Fibroblast of lung (primary cell): ENCODE results near the gene FCGR1A. TPM values are rescaled to one million over a fixed set of nuclear protein-coding genes. Genes with fewer than 3 reads are reported as not detected.
"Not testable (repeated sequence)": the region's sequence is repeated elsewhere in the genome, so short reads cannot be mapped to it uniquely, and the experiment has no call there.

Source experiments
- DNase-seq, 2 donors: peaks; one replicate each; pipeline versions ENCODE4 v3.0.0 to v3.0.0-alpha.2; 2010; ENCODE audit warnings: low read depth in 2 of 2
- H2AFZ ChIP-seq: 2 replicates; pipeline ENCODE4 v1.5.1; 2012; ENCODE audit warnings: low read length, control low read depth, inconsistent platforms
- H3K27ac ChIP-seq: 2 replicates; pipeline ENCODE4 v1.5.1; 2011; ENCODE audit warnings: low read length, control low read depth; ENCODE audit not compliant: insufficient read depth
- H3K27me3 ChIP-seq: 2 replicates; pipeline ENCODE4 v1.5.1; 2011; ENCODE audit warnings: mild to moderate bottlenecking, low read length; ENCODE audit not compliant: control insufficient read depth, insufficient read depth
- H3K36me3 ChIP-seq: 2 replicates; pipeline ENCODE4 v1.5.1; 2011; ENCODE audit warnings: low read length; ENCODE audit not compliant: control insufficient read depth, insufficient read depth
- H3K4me1 ChIP-seq: 2 replicates; pipeline ENCODE4 v1.5.1; 2011; ENCODE audit warnings: low read length; ENCODE audit not compliant: control insufficient read depth, insufficient read depth; ENCODE audit errors: extremely low read depth
- H3K4me2 ChIP-seq: 2 replicates; pipeline ENCODE4 v1.5.1; 2011; ENCODE audit warnings: low read length, control low read depth; ENCODE audit not compliant: insufficient read depth; ENCODE audit errors: extremely low read depth
- H3K4me3 ChIP-seq, 4 experiments: fragments of 200-600 bp in 1 of 4; sonication (generic) in 1 of 4; replicated peaks in 1 of 4; 2 replicates each; pipeline ENCODE4 v1.5.1; 2011 to 2016; ENCODE audit warnings: low read length in 4 of 4, low read depth in 3 of 4, mild to moderate bottlenecking in 3 of 4, control low read depth in 2 of 4, inconsistent platforms in 1 of 4, mixed read lengths in 1 of 4; ENCODE audit not compliant: insufficient read depth in 1 of 4; ENCODE audit errors: control extremely low read depth in 1 of 4
- H3K79me2 ChIP-seq: 2 replicates; pipeline ENCODE4 v1.5.1; 2012; ENCODE audit warnings: mild to moderate bottlenecking, low read length, inconsistent platforms; ENCODE audit not compliant: control insufficient read depth, insufficient read depth
- H3K9ac ChIP-seq: 2 replicates; pipeline ENCODE4 v1.5.1; 2011; ENCODE audit warnings: mild to moderate bottlenecking, low read length, control low read depth; ENCODE audit not compliant: insufficient read depth
- H3K9me3 ChIP-seq: 2 replicates; pipeline ENCODE4 v1.5.1; 2012; ENCODE audit warnings: low read depth, low read length; ENCODE audit not compliant: control insufficient read depth, insufficient read depth
- H4K20me1 ChIP-seq: 2 replicates; pipeline ENCODE4 v1.5.1; 2011; ENCODE audit warnings: low read length; ENCODE audit not compliant: control insufficient read depth, insufficient read depth; ENCODE audit errors: extremely low read depth
- polyA plus RNA-seq, 2 donors: library from polyadenylated mRNA; depleted of rRNA in 1 of 2; stranded (reverse) in 1 of 2; unstranded in 1 of 2; fragments of >200 nt; gene quantifications; 2 replicates each; pipeline ENCODE4 v1.2.1, GENCODE V29; 2011 to 2012; ENCODE audit warnings: missing spikeins in 1 of 2
- total RNA-seq: library from RNA; depleted of rRNA; stranded (reverse); fragments of >200 nt; gene quantifications from 2 replicates; pipeline ENCODE4 v1.2.1, GENCODE V29; 2014

FCGR1A gene
- total and polyA plus RNA-seq, 2 donors (not counting 1 experiment from before 2014, with no cell fraction given): not detected

DNA sequence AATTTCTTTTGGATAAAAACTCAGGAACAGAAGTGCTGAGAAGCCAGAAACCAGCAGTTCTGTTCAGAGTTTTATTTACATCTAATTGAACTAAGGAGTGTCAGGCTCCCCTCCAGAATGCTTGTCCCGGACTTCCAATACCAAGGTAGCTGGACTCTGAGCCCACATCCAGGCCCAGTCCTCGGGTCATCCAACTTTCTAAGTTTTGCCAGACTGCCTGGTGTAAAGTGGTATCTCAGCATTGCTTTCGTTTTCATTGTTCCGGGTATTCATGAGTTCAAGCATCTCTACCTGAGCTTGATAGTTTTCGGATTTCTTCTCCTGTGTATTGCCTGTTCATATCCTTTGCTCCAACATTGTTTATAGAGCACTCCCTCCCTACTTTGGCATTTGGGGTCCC, 37.9 kb downstream of the FCGR1A start:
- not testable (repeated sequence) for H3K4me2 ChIP-seq, H2AFZ ChIP-seq, H3K4me3 ChIP-seq, H3K27ac ChIP-seq, H3K36me3 ChIP-seq, H3K9ac ChIP-seq, H3K79me2 ChIP-seq, H4K20me1 ChIP-seq, H3K4me1 ChIP-seq, H3K9me3 ChIP-seq, H3K27me3 ChIP-seq, DNase-seq

DNA sequence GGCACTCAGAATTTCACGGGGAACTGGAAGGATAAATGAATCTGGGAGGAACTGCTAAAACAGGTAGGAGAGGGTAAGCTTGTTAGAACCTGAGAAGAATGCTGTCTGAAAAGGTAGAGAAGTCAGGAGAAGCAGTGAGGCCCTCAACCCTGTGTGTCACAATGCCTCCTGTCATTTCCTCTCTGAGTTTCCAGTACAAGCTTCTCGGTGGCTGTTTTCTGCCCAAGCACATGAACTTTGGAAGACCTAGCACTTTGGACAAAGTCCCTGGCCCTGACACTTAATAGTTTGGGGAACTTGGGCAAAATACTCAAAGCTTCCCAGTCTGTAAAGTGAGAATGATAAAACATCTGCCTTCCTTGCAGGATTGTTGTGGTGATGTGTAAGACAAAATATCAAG, 44.1 kb downstream of the FCGR1A start:
- H3K4me1 ChIP-seq, H3K4me3 ChIP-seq, H3K4me2 ChIP-seq, H3K79me2 ChIP-seq, H3K9me3 ChIP-seq, H4K20me1 ChIP-seq, H2AFZ ChIP-seq, H3K27ac ChIP-seq, H3K27me3 ChIP-seq, H3K36me3 ChIP-seq, H3K9ac ChIP-seq, DNase-seq: not testable (repeated sequence)

DNA sequence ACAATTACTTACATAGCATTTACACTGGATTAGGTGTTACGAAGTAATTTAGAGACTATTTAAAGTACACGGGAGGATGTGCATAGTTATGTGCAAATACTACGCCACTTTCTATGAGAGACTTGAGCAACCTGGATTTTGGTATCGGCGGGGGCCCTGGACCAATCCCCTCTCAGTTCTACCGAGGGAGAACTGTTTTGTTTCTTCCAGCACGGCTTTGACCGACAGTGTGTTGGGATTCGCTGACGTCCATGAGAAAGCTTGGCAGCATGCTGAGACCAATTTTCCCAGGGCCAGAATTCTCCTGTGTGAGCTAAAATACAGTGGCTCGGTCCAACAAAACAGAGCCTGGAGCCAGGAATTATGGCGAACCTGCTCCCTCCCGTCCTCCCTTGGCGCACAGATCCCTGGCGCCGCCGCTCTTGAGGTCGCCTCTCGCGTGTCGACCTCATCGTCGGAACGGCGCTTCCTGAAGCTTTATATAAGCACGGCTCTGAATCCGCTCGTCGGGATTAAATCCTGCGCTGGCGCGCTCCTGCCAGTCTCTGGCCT, 49.3 kb downstream of the FCGR1A start:
- not testable (repeated sequence) for H3K9me3 ChIP-seq, H4K20me1 ChIP-seq, H3K79me2 ChIP-seq, H3K9ac ChIP-seq, H3K27me3 ChIP-seq, H3K4me3 ChIP-seq, H3K4me1 ChIP-seq, DNase-seq, H3K4me2 ChIP-seq, H3K27ac ChIP-seq, H3K36me3 ChIP-seq, H2AFZ ChIP-seq

DNA sequence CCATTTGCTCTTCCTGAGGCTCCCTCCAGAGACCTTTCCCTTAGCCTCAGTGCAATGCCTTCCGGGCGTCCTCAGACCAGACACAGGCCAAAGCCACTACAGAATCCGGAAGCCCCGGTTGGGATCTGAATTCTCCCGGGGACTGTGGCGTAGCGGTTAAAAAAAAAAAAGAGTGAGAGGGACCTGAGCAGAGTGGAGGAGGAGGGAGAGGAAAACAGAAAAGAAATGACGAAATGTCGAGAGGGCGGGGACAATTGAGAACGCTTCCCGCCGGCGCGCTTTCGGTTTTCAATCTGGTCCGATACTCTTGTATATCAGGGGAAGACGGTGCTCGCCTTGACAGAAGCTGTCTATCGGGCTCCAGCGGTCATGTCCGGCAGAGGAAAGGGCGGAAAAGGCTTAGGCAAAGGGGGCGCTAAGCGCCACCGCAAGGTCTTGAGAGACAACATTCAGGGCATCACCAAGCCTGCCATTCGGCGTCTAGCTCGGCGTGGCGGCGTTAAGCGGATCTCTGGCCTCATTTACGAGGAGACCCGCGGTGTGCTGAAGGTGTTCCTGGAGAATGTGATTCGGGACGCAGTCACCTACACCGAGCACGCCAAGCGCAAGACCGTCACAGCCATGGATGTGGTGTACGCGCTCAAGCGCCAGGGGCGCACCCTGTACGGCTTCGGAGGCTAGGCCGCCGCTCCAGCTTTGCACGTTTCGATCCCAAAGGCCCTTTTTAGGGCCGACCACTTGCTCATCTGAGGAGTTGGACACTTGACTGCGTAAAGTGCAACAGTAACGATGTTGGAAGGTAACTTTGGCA, 50.0 kb downstream of the FCGR1A start:
- H3K36me3 ChIP-seq, H3K9me3 ChIP-seq, H4K20me1 ChIP-seq, H3K9ac ChIP-seq, H3K27me3 ChIP-seq, H3K79me2 ChIP-seq, H2AFZ ChIP-seq, H3K4me2 ChIP-seq, H3K4me3 ChIP-seq, H3K27ac ChIP-seq, DNase-seq, H3K4me1 ChIP-seq: not testable (repeated sequence)

- not testable (repeated sequence) for H3K27me3 ChIP-seq, H3K79me2 ChIP-seq, H3K4me3 ChIP-seq, DNase-seq, H3K4me1 ChIP-seq, H3K36me3 ChIP-seq, H3K9ac ChIP-seq, H3K4me2 ChIP-seq, H2AFZ ChIP-seq, H4K20me1 ChIP-seq, H3K27ac ChIP-seq, H3K9me3 ChIP-seq
These were observed 50.6 kb downstream of the FCGR1A start for GRCh38 chr1:149833144-149833543.

DNA sequence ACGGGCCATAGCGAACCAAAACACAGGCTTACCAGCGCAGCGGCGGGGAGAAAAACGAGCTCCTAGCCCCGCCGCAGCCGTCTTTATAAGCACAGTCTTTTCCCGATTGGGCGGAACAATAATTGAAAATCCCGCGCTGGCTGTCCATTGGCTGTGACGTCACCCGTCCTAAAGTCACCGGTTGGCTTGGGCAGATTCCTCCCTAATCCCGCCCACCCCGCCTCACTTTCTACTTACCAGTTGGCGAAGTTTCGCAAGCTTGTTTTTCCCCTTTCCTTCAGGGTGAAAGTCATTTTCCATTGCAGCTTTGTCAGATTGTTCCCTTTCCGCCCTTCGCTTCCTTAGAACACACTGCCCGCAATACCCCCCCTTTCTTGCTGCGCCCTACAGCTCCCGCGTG, 58.7 kb downstream of the FCGR1A start:
- not testable (repeated sequence) for H3K4me1 ChIP-seq, H3K4me3 ChIP-seq

More for the DNA sequence above, 58.7 kb downstream of the FCGR1A start:
- H3K27me3 ChIP-seq, H3K36me3 ChIP-seq, H3K4me2 ChIP-seq, H2AFZ ChIP-seq, DNase-seq, H3K27ac ChIP-seq, H3K9me3 ChIP-seq, H3K9ac ChIP-seq, H4K20me1 ChIP-seq: not testable (repeated sequence)
- peaks cover 25% of the 10 kb centered on the region for H3K79me2 ChIP-seq
